Lower leg skin (tissue), 4 donors: ENCODE results near the gene PRPF19. TPM values are rescaled to one million over a fixed set of nuclear protein-coding genes. Genes with fewer than 3 reads are reported as not detected.
A peak's percentile ranks its signal among the peaks of the same experiment; 100 is the strongest.

Experiments
- DNase-seq, 2 donors: peaks; one replicate each; pipeline ENCODE4 v3.0.0-alpha.2; 2019; ENCODE audit warnings: low spot score in 2 of 2
- H3K4me3 ChIP-seq: fragments of 200-600 bp; sonication (generic); 2 replicates; pipeline ENCODE4 v1.5.1; 2017; ENCODE audit warnings: mild to moderate bottlenecking, low read depth; ENCODE audit not compliant: poor library complexity, severe bottlenecking
- POLR2A ChIP-seq, 2 donors: fragments of 450-650 bp; IDR thresholded peaks; one replicate each; pipeline ENCODE4 v1.6.1; 2016 to 2017; ENCODE audit warnings: antibody characterized with exemption in 2 of 2, mild to moderate bottlenecking in 1 of 2, moderate library complexity in 1 of 2
- WGBS, 2 donors: methylation state at CpG; one replicate each; pipeline ENCODE4 v1.1.5; 2018; 5-methylcytosine and 5-hydroxymethylcytosine counted together
- intact Hi-C: fragments of 100-400 bp; cut with DNase I; formaldehyde crosslinking; loops from one replicate; pipeline ENCODE4 v1.15.0; 2023; ENCODE audit warnings: low total_unique reads
- total RNA-seq, 4 donors: library from RNA; depleted of rRNA; stranded (reverse); fragments of >200 nt; gene quantifications; one replicate each; pipeline ENCODE4 v1.1.0, GENCODE V29; 2016
- TF ChIP-seq, protein P1 (sequence below), 3 donors: fragments of 450-650 bp; IDR thresholded peaks; one replicate each; pipeline ENCODE4 v1.5.1; 2016; ENCODE audit warnings: antibody characterized with exemption in 3 of 3, mild to moderate bottlenecking in 3 of 3, moderate library complexity in 2 of 3

Gene PRPF19
- total RNA-seq, 4 donors from 2014 or later = 75.3 to 119 (median 108) TPM

DNA sequence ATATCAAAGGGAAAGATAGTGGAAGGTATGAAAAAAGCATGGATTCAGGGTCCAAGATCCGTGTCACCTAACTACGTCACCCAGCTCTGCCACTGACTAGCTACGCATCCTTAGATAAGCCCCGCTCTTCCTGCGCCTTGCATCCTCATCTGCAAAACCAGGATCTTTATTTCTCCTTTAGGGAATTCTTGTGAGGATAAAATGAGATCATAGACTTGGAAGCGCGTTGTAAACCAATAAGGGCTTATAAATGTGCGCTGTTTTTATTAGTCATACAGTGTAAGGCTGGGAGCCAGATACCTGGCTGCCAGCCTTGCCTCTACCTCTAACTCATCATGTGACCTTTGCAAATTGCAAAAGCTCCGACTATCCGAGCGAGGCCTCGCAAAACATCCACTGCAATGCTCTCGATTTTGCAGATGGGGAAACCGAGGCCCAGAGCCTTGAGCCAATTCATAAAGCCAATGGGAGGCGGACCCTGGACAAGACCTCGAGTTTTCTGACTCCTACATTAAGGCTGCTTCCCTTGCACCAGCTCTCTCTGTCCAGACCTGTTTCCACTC lies 753 bp downstream of the PRPF19 start:
- 2 to 3% methylated on average over 16 of the region's 16 CpGs for WGBS, 2 donors
- intact Hi-C loops = no loop called here
- no peak for DNase-seq
- peak overlapping the region; percentile 98 for H3K4me3 ChIP-seq
- no peak for TF ChIP-seq POLR2A (IDR thresholded peaks at IDR 0.05)
- TF ChIP-seq, protein P1, sequence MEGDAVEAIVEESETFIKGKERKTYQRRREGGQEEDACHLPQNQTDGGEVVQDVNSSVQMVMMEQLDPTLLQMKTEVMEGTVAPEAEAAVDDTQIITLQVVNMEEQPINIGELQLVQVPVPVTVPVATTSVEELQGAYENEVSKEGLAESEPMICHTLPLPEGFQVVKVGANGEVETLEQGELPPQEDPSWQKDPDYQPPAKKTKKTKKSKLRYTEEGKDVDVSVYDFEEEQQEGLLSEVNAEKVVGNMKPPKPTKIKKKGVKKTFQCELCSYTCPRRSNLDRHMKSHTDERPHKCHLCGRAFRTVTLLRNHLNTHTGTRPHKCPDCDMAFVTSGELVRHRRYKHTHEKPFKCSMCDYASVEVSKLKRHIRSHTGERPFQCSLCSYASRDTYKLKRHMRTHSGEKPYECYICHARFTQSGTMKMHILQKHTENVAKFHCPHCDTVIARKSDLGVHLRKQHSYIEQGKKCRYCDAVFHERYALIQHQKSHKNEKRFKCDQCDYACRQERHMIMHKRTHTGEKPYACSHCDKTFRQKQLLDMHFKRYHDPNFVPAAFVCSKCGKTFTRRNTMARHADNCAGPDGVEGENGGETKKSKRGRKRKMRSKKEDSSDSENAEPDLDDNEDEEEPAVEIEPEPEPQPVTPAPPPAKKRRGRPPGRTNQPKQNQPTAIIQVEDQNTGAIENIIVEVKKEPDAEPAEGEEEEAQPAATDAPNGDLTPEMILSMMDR (IDR thresholded peaks at IDR 0.05) = no peak

DNA sequence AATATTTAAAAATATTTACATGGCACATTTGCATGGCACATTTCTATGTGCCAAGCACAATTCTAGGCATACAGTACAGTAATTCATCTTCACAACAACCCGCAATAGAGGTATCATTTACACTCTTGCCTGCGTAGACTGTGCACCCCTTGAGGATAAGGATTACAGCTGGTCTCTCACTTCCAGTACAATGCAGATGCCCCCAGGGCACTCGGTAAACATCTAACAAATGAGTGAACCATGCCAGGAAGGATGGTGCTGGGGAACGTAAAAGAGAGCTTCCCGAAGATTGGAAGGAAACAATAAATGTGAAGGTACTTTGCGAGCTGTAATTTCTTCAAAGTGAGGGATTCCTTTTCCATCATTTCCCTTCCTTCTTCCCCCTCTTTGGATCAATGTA lies 1.3 kb downstream of the PRPF19 start:
- no peak overlapping the region for H3K4me3 ChIP-seq
- TF ChIP-seq, protein P1 (IDR thresholded peaks at IDR 0.05) = no peak
- no peak for TF ChIP-seq POLR2A (IDR thresholded peaks at IDR 0.05)
- no peak for DNase-seq
- intact Hi-C loops = no loop called here
- 31% methylated on average over 6 of the region's 6 CpGs for WGBS, 2 donors

DNA sequence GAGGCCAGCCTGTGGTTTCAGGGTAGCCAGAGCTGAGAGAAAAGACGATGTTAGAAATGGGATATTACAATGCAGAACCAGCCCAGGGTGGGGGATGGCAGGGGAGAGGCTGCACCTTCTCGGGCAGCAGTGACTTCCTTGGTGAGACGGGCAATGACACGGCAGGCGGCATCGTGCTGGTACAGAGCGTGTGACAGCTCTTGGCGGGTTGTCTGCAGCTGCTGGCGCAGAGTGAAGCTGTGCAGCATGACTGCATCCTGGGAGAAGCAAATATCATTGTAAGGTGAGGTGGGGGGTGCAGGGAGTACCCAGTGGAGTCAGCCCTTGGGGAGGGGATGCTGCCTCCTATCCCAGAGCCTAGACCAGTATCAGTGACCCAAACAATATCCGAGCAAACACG lies 3.8 kb downstream of the PRPF19 start:
- TF ChIP-seq, protein P1 (IDR thresholded peaks at IDR 0.05) = no peak
- TF ChIP-seq POLR2A (IDR thresholded peaks at IDR 0.05) = no peak
- 90% methylated on average over 11 of the region's 11 CpGs for WGBS, 2 donors
- intact Hi-C loops = loop anchor here (5.0 kb wide), 1 partner anchor 70 kb away; no protein-coding TSS in a partner anchor
- no peak overlapping the region for H3K4me3 ChIP-seq
- no peak for DNase-seq

DNA sequence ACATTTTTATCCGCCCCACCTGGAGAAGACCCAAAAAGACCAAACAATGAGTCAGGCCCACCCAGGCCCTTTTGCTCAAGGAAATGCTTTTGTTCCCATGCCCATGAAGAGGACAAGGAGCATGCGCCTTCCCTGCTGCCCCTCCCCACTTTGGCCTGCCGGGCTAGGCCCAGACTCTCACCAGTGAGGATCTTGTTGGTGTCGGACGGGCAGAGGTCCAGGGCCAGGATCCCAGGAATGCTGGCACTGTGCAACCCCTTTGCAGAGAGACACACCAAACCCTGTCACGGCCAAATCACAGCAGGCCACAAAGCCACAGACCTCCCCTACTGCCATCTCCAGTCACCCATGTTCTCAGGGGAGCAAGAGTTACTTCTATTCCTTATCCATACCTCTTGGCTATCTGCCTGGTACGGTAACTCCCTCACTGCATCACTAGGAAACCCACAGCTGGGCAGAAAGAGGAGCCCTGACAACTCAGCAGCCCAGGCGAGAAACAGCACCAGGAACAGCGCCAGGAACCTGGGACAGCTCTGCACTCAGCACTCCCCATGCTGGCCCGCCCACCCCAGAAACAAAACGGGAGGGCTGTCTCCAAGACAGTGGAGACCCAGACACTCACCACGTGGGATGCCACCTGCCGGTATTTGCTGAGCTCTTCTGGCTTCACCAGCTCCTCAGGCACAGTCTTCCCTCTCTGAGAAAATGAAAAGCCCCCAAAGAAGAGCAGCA lies 5.5 kb downstream of the PRPF19 start:
- intact Hi-C loops = loop anchor here (5.0 kb wide), 1 partner anchor 69 kb away; no protein-coding TSS in a partner anchor
- DNase-seq = no peak
- 73 to 86% methylated on average over 12 to 13 of the region's 13 CpGs for WGBS, 2 donors
- no peak overlapping the region for H3K4me3 ChIP-seq
- no peak for TF ChIP-seq POLR2A (IDR thresholded peaks at IDR 0.05)
- TF ChIP-seq, protein P1 (IDR thresholded peaks at IDR 0.05) = no peak

DNA sequence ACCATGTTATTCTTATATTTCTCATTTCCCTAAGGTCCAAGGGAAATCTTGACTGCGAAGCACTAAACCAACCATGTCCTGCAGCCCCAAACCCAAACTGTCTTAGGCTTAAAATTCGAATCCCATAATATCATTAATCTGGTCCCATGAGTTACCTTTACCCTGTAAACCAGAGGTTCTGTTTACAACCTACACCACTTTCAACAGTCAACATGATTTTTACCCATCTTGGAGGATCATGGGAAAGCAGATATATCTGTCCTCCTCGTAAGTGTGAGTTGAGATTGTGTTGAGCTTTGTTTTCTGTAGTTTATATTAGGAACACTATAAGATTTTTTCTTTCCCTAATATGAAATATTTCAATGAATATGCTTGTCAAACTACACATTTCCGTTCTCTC lies 6.4 kb downstream of the PRPF19 start:
- no peak for DNase-seq
- TF ChIP-seq POLR2A (IDR thresholded peaks at IDR 0.05) = no peak
- TF ChIP-seq, protein P1 (IDR thresholded peaks at IDR 0.05) = no peak
- 65 to 80% methylated on average over 4 of the region's 4 CpGs for WGBS, 2 donors
- intact Hi-C loops = loop anchor here (5.0 kb wide), 1 partner anchor 68 kb away; no protein-coding TSS in a partner anchor
- H3K4me3 ChIP-seq = no peak overlapping the region
